Body of pancreas (tissue), 4 donors: ENCODE results near the gene CRELD2.

Experiments used
- CTCF ChIP-seq, 7 experiments: fragments of 450-650 bp in 4 of 7; fragments of 200-600 bp in 3 of 7; sonication (generic) in 3 of 7; IDR thresholded peaks; one replicate each; pipeline ENCODE4 v1.5.1; 2016 to 2019; ENCODE audit warnings: antibody characterized with exemption in 7 of 7
- POLR2A ChIP-seq, 3 donors: fragments of 450-650 bp; IDR thresholded peaks; one replicate each; pipeline ENCODE4 v1.6.1; 2016; ENCODE audit warnings: antibody characterized with exemption in 3 of 3, mild to moderate bottlenecking in 2 of 3

GRCh38 chr22:49921508-49922278 is 3.3 kb downstream of the CRELD2 start:
- TF ChIP-seq CTCF (IDR thresholded peaks at IDR 0.05) (no peak), POLR2A (IDR thresholded peaks at IDR 0.05) (no peak)
